ENCODE measurements around the gene CELF4.

Gene CELF4

GRCh38 chr18:37565101-37565976 lies at the start of gene CELF4:
Gene CELF4 (minus strand): TSS chr18:37565798.
- in situ Hi-C loops (cut with HindIII; ENCODE audit: low sequenced_read_pairs): no loop called here

GRCh38 chr18:37613253-37613565 lies 47.6 kb upstream of the CELF4 start:
- in situ Hi-C loops (cut with HindIII; ENCODE audit: low sequenced_read_pairs): no loop called here

- in situ Hi-C loops (cut with HindIII; ENCODE audit: low sequenced_read_pairs): no loop called here
These were observed 47.1 kb upstream of the CELF4 start for GRCh38 chr18:37612524-37613252.

GRCh38 chr18:37611614-37612279 lies 46.1 kb upstream of the CELF4 start:
- in situ Hi-C loops (cut with HindIII; ENCODE audit: low sequenced_read_pairs): no loop called here

GRCh38 chr18:37608876-37609275 lies 43.3 kb upstream of the CELF4 start:
- in situ Hi-C loops (cut with HindIII; ENCODE audit: low sequenced_read_pairs): no loop called here

- in situ Hi-C loops (cut with HindIII; ENCODE audit: low sequenced_read_pairs): no loop called here
These were observed 41.7 kb upstream of the CELF4 start for GRCh38 chr18:37607281-37607680.

GRCh38 chr18:37604032-37604431 lies 38.4 kb upstream of the CELF4 start:
- in situ Hi-C loops (cut with HindIII; ENCODE audit: low sequenced_read_pairs): no loop called here

GRCh38 chr18:37598966-37599896 lies 33.6 kb upstream of the CELF4 start:
- in situ Hi-C loops (cut with HindIII; ENCODE audit: low sequenced_read_pairs): no loop called here

GRCh38 chr18:37598396-37598795 lies 32.8 kb upstream of the CELF4 start:
- in situ Hi-C loops (cut with HindIII; ENCODE audit: low sequenced_read_pairs): no loop called here

- in situ Hi-C loops (cut with HindIII; ENCODE audit: low sequenced_read_pairs): no loop called here
These were observed 24.7 kb upstream of the CELF4 start for GRCh38 chr18:37590346-37590745.

- in situ Hi-C loops (cut with HindIII; ENCODE audit: low sequenced_read_pairs): no loop called here
These were observed 22.7 kb upstream of the CELF4 start for GRCh38 chr18:37588289-37588688.

GRCh38 chr18:37586656-37587225 lies 21.1 kb upstream of the CELF4 start:
- in situ Hi-C loops (cut with HindIII; ENCODE audit: low sequenced_read_pairs): no loop called here

GRCh38 chr18:37584952-37585695 lies 19.5 kb upstream of the CELF4 start:
- in situ Hi-C loops (cut with HindIII; ENCODE audit: low sequenced_read_pairs): no loop called here

- in situ Hi-C loops (cut with HindIII; ENCODE audit: low sequenced_read_pairs): no loop called here
These were observed 18.6 kb upstream of the CELF4 start for GRCh38 chr18:37584217-37584616.

- in situ Hi-C loops (cut with HindIII; ENCODE audit: low sequenced_read_pairs): no loop called here
These were observed 16.7 kb upstream of the CELF4 start for GRCh38 chr18:37582261-37582660.

- in situ Hi-C loops (cut with HindIII; ENCODE audit: low sequenced_read_pairs): no loop called here
These were observed 13.4 kb upstream of the CELF4 start for GRCh38 chr18:37578886-37579513.

- in situ Hi-C loops (cut with HindIII; ENCODE audit: low sequenced_read_pairs): no loop called here
These were observed 12.6 kb upstream of the CELF4 start for GRCh38 chr18:37578182-37578678.

GRCh38 chr18:37577051-37577611 lies 11.5 kb upstream of the CELF4 start:
- in situ Hi-C loops (cut with HindIII; ENCODE audit: low sequenced_read_pairs): no loop called here

- in situ Hi-C loops (cut with HindIII; ENCODE audit: low sequenced_read_pairs): no loop called here
These were observed 10.0 kb upstream of the CELF4 start for GRCh38 chr18:37575646-37576045.
